Loucy (cell line): Measurements from ENCODE around the gene SCCPDH.

Source experiments
- H2AFZ ChIP-seq: fragments of 200-600 bp; sonication (generic); 2 replicates; pipeline ENCODE4 v1.6.0; 2016; ENCODE audit warnings: antibody characterized with exemption, mild to moderate bottlenecking, low read length, moderate library complexity
- H3F3A ChIP-seq: fragments of 200-600 bp; 2 replicates; pipeline ENCODE4 v1.6.0; 2016; ENCODE audit warnings: antibody characterized with exemption, low read depth, mild to moderate bottlenecking
- H3K27me3 ChIP-seq: fragments of 200-600 bp; sonication (generic); 2 replicates; pipeline ENCODE4 v1.6.1; 2014; ENCODE audit warnings: low read length, mild to moderate bottlenecking; ENCODE audit not compliant: insufficient read depth, poor library complexity, severe bottlenecking
- H3K36me3 ChIP-seq: fragments of 200-600 bp; sonication (generic); 2 replicates; pipeline ENCODE4 v1.6.1; 2016; ENCODE audit warnings: low read length; ENCODE audit not compliant: insufficient read depth
- H3K4me1 ChIP-seq: fragments of 200-600 bp; sonication (generic); 2 replicates; pipeline ENCODE4 v1.5.1; 2014; ENCODE audit warnings: low read length, mild to moderate bottlenecking; ENCODE audit not compliant: insufficient read depth, poor library complexity, severe bottlenecking
- H3K4me2 ChIP-seq: fragments of 200-600 bp; sonication (generic); 2 replicates; pipeline ENCODE4 v1.6.0; 2014; ENCODE audit warnings: antibody characterized with exemption, low read length, low read depth, mild to moderate bottlenecking; ENCODE audit not compliant: poor library complexity, severe bottlenecking
- H3K4me3 ChIP-seq: fragments of 200-600 bp; sonication (generic); 2 replicates; pipeline ENCODE4 v1.5.1; 2014; ENCODE audit warnings: low read length, mild to moderate bottlenecking, mixed read lengths; ENCODE audit not compliant: poor library complexity, severe bottlenecking
- H3K79me2 ChIP-seq: fragments of 200-600 bp; sonication (generic); 2 replicates; pipeline ENCODE4 v1.6.1; 2014; ENCODE audit warnings: low read length; ENCODE audit not compliant: insufficient read depth
- H3K9ac ChIP-seq: fragments of 200-600 bp; sonication (generic); 2 replicates; pipeline ENCODE4 v1.6.0; 2014; ENCODE audit warnings: mild to moderate bottlenecking, low read depth, low read length, moderate library complexity; ENCODE audit not compliant: poor library complexity, severe bottlenecking
- H3K9me2 ChIP-seq: fragments of 200-600 bp; sonication (generic); replicated peaks from 2 replicates; pipeline ENCODE4 v1.6.1; 2016; ENCODE audit warnings: low read depth, low read length, mixed read lengths
- H3K9me3 ChIP-seq: fragments of 200-600 bp; sonication (generic); 2 replicates; pipeline ENCODE4 v1.6.1; 2014; ENCODE audit warnings: mild to moderate bottlenecking, antibody characterized with exemption, low read length, low read depth; ENCODE audit not compliant: insufficient read depth
- H4K20me1 ChIP-seq: fragments of 200-600 bp; sonication (generic); 2 replicates; pipeline ENCODE4 v1.6.0; 2014; ENCODE audit warnings: antibody characterized with exemption, low read length, mild to moderate bottlenecking; ENCODE audit not compliant: insufficient read depth, poor library complexity, severe bottlenecking
- EZH2phosphoT487 ChIP-seq: fragments of 200-600 bp; IDR thresholded peaks from 2 replicates; pipeline ENCODE4 v1.6.1; 2018; ENCODE audit warnings: antibody characterized with exemption, mild to moderate bottlenecking, moderate library complexity, borderline replicate concordance
- TF ChIP-seq, protein P1 (sequence below): fragments of 200-600 bp; sonication (generic); conservative IDR thresholded peaks from 2 replicates; pipeline ENCODE4 v1.5.1; 2014; ENCODE audit warnings: mild to moderate bottlenecking, antibody characterized with exemption, low read length

SCCPDH gene

DNA sequence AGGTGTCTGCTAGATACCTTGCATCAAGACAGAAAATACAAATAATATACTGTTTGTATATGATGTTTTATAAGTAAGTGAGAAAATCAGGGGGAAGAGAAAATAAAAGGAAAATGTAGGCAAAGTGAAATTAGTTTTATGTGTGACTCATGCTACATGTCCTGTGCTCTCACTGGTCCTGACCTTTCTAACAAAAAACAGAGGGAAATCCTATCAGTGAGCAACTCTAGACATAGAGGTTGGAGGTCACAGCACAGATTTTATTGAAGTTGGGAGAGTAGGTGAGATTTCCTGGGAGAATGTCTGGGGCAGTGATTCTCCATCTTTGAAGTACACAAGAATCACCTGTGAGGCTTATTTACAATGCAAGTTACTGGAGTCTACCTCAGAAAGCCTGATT, 9.5 kb downstream of the SCCPDH start:
- Histone ChIP-seq H3K36me3 (peaks cover 72% of the 10 kb centered on the region), H3K9ac (no peak overlapping the region), H3K4me3 (no peak overlapping the region)

GRCh38 chr1:246734866-246735265, 10.7 kb downstream of the SCCPDH start:
- Histone ChIP-seq H3K4me1 (peaks cover 6% of the 10 kb centered on the region), H3K79me2 (peaks cover 42% of the 10 kb centered on the region), H3K36me3 (peaks cover 78% of the 10 kb centered on the region), H4K20me1 (peaks cover 7% of the 10 kb centered on the region), H3K9ac (no peak overlapping the region), H3K9me3 (no peaks in the 10 kb centered on the region), H3K27me3 (no peaks in the 10 kb centered on the region), H3K4me3 (no peak overlapping the region), H2AFZ (no peak overlapping the region), H3K9me2 (no peaks in the 10 kb centered on the region), H3F3A (no peaks in the 10 kb centered on the region), H3K4me2 (peak overlapping the region; percentile 7)
- TF ChIP-seq EZH2phosphoT487: no peak
- TF ChIP-seq, protein P1, sequence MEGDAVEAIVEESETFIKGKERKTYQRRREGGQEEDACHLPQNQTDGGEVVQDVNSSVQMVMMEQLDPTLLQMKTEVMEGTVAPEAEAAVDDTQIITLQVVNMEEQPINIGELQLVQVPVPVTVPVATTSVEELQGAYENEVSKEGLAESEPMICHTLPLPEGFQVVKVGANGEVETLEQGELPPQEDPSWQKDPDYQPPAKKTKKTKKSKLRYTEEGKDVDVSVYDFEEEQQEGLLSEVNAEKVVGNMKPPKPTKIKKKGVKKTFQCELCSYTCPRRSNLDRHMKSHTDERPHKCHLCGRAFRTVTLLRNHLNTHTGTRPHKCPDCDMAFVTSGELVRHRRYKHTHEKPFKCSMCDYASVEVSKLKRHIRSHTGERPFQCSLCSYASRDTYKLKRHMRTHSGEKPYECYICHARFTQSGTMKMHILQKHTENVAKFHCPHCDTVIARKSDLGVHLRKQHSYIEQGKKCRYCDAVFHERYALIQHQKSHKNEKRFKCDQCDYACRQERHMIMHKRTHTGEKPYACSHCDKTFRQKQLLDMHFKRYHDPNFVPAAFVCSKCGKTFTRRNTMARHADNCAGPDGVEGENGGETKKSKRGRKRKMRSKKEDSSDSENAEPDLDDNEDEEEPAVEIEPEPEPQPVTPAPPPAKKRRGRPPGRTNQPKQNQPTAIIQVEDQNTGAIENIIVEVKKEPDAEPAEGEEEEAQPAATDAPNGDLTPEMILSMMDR: no peak

More for the DNA sequence above, 9.5 kb downstream of the SCCPDH start:
- Histone ChIP-seq H3K27me3 (no peaks in the 10 kb centered on the region), H3K4me2 (peak overlapping the region; percentile 10), H3F3A (no peaks in the 10 kb centered on the region), H3K9me3 (no peaks in the 10 kb centered on the region), H3K9me2 (no peaks in the 10 kb centered on the region), H4K20me1 (peaks cover 7% of the 10 kb centered on the region), H3K79me2 (peaks cover 42% of the 10 kb centered on the region), H2AFZ (no peak overlapping the region), H3K4me1 (peaks cover 6% of the 10 kb centered on the region)
- no peak for TF ChIP-seq EZH2phosphoT487
- TF ChIP-seq, protein P1: no peak

DNA sequence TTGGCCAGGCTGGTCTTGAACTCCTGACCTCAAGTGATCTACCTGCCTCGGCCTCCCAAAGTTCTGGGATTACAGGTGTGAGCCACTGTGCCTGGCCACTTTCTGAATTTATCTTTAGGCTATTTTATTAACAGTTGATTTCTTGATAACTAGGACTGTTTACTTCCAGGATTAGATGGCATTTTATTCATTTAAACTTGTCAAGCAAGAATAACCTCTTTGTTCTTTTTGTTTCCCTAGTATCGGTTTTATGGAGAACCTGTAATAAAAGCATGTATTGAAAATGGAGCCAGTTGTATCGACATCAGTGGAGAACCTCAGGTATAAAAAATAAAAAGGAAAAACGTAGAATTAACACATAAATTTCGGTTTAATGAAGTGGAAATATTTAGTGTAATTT, 11.5 kb downstream of the SCCPDH start:
- peaks cover 81% of the 10 kb centered on the region for H3K36me3 ChIP-seq

More for the DNA sequence above, 11.5 kb downstream of the SCCPDH start:
- Histone ChIP-seq H3F3A (no peaks in the 10 kb centered on the region), H3K9me3 (no peaks in the 10 kb centered on the region), H3K79me2 (peaks cover 36% of the 10 kb centered on the region), H2AFZ (no peak overlapping the region), H3K4me2 (no peak overlapping the region), H3K4me3 (no peak overlapping the region), H3K4me1 (peaks cover 6% of the 10 kb centered on the region), H4K20me1 (peaks cover 7% of the 10 kb centered on the region), H3K27me3 (no peaks in the 10 kb centered on the region), H3K9me2 (no peaks in the 10 kb centered on the region), H3K9ac (no peak overlapping the region)
- TF ChIP-seq, protein P1: no peak
- TF ChIP-seq EZH2phosphoT487: no peak
